Dedifferentiated amniotic fluid mesenchymal stem cell (primary cell): ENCODE results near the gene TENT4B.
"Not testable (repeated sequence)": the region's sequence is repeated elsewhere in the genome, so short reads cannot be mapped to it uniquely, and the experiment has no call there.

Source experiments
- DNase-seq: peaks from one replicate; pipeline ENCODE4 v3.0.0-alpha.2; 2016; ENCODE audit errors: extremely low spot score

TENT4B gene

GRCh38 chr16:50154420-50154950 lies 1.4 kb downstream of the TENT4B start:
- no peak for DNase-seq

- no peak for DNase-seq
Measured at GRCh38 chr16:50155925-50156324, 2.8 kb downstream of the TENT4B start.

GRCh38 chr16:50156590-50156989 lies 3.5 kb downstream of the TENT4B start:
- no peak for DNase-seq

GRCh38 chr16:50160495-50161164 lies 7.5 kb downstream of the TENT4B start:
- peak; percentile 52 for DNase-seq

- no peak for DNase-seq
Measured at GRCh38 chr16:50161950-50162349, 8.8 kb downstream of the TENT4B start.

- DNase-seq, result no peak
Measured at GRCh38 chr16:50165473-50165872, 12.4 kb downstream of the TENT4B start.

GRCh38 chr16:50166511-50167500 lies 13.7 kb downstream of the TENT4B start:
- DNase-seq, result no peak

GRCh38 chr16:50167556-50167955 lies 14.4 kb downstream of the TENT4B start:
- DNase-seq, result no peak

GRCh38 chr16:50169555-50170096 lies 16.5 kb downstream of the TENT4B start:
- DNase-seq, result no peak

GRCh38 chr16:50171773-50172172 lies 18.7 kb downstream of the TENT4B start:
- not testable (repeated sequence) for DNase-seq

- no peak for DNase-seq
Measured at GRCh38 chr16:50172195-50172922, 19.3 kb downstream of the TENT4B start.

GRCh38 chr16:50173316-50173715 lies 20.2 kb downstream of the TENT4B start:
- DNase-seq, result no peak

- DNase-seq, result no peak
Measured at GRCh38 chr16:50178491-50178941, 25.4 kb downstream of the TENT4B start.

- no peak for DNase-seq
Measured at GRCh38 chr16:50182441-50182840, 29.3 kb downstream of the TENT4B start.

- DNase-seq, result no peak
Measured at GRCh38 chr16:50183316-50183715, 30.2 kb downstream of the TENT4B start.

- no peak for DNase-seq
Measured at GRCh38 chr16:50185005-50185505, 31.9 kb downstream of the TENT4B start.

GRCh38 chr16:50188619-50189136 lies 35.6 kb downstream of the TENT4B start:
- no peak for DNase-seq

GRCh38 chr16:50190292-50190691 lies 37.2 kb downstream of the TENT4B start:
- DNase-seq, result no peak

- no peak for DNase-seq
Measured at GRCh38 chr16:50192386-50193050, 39.4 kb downstream of the TENT4B start.

- DNase-seq, result no peak
Measured at GRCh38 chr16:50193594-50193993, 40.5 kb downstream of the TENT4B start.

- DNase-seq, result peak; percentile 22
Measured at GRCh38 chr16:50195276-50195675, 42.2 kb downstream of the TENT4B start.
